ENCODE data around the gene LIME1.

The LIME1 gene, protein sequence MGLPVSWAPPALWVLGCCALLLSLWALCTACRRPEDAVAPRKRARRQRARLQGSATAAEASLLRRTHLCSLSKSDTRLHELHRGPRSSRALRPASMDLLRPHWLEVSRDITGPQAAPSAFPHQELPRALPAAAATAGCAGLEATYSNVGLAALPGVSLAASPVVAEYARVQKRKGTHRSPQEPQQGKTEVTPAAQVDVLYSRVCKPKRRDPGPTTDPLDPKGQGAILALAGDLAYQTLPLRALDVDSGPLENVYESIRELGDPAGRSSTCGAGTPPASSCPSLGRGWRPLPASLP

GRCh38 chr20:63735859-63736718 lies at the start of gene LIME1:
Gene LIME1 (plus strand): TSS chr20:63736664. CDS start chr20:63737550, 886 bp downstream.
- DNase-seq (ENCODE audit: low read depth in 2 of 2), result no peak

DNA sequence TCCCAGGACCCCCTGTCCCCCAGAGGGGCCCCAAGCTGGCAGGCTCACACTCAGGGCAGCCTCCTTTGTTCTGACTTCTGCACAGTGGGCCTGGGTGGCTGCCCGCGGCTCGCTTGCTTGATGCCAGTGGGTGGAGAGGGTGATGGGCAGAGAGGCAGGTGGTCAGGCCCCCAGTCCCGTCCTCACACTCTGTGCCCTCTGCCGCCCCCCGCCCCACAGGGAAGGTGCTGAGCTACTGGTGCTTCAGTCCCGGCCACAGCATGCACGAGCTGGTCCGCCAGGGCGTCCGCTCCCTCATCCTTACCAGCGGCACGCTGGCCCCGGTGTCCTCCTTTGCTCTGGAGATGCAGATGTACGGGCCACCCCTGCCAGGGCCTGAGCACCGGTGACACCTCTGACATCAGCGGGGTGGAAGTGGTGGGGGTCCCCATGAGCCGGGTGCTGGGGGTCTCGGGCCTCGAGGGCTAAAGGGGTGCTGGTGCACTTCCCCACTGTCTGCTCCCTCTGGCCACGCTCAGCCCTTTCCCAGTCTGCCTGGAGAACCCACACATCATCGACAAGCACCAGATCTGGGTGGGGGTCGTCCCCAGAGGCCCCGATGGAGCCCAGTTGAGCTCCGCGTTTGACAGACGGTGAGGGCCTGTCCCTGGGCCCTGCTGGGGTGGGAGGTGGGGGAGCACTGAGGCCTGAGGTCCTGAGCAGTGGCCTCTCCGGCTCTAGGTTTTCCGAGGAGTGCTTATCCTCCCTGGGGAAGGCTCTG lies 48.9 kb upstream of the LIME1 start:
- DNase-seq (ENCODE audit: low read depth in 2 of 2), result no peak

GRCh38 chr20:63688228-63689045 lies 48.0 kb upstream of the LIME1 start:
- DNase-seq (ENCODE audit: low read depth in 2 of 2), result no peak

GRCh38 chr20:63689046-63690002 lies 47.1 kb upstream of the LIME1 start:
- DNase-seq (ENCODE audit: low read depth in 2 of 2), result no peak

DNA sequence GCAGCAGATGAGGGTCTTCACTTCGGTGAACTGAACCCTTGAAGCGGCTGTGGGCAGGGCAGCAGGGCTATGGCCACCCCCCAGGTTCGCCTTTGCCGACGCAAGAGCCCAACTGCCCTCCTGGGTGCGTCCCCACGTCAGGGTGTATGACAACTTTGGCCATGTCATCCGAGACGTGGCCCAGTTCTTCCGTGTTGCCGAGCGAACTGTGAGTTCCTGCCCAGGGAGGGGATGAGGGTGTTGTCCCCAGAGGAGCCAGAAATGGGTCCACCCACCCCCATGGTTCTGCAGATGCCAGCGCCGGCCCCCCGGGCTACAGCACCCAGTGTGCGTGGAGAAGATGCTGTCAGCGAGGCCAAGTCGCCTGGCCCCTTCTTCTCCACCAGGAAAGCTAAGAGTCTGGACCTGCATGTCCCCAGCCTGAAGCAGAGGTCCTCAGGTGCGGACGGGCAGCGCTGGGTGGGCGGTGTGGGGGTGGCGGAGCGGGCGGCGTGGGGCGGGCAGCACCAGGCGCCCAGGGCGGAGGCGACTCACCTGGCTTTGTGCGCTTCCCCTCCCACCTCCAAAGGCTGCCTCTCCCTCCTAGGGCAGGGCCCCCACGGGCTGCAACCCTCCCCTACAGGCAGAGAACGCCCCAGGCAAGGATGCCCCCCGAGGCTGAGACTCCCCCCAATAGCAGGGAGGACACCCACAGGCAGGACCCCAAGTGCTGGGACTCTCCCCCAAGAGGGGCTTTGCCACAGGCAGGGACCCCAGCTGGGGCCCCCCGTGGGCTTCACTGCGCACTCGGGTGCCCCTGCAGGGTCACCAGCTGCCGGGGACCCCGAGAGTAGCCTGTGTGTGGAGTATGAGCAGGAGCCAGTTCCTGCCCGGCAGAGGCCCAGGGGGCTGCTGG lies 46.2 kb upstream of the LIME1 start:
- no peak for DNase-seq (ENCODE audit: low read depth in 2 of 2)

DNA sequence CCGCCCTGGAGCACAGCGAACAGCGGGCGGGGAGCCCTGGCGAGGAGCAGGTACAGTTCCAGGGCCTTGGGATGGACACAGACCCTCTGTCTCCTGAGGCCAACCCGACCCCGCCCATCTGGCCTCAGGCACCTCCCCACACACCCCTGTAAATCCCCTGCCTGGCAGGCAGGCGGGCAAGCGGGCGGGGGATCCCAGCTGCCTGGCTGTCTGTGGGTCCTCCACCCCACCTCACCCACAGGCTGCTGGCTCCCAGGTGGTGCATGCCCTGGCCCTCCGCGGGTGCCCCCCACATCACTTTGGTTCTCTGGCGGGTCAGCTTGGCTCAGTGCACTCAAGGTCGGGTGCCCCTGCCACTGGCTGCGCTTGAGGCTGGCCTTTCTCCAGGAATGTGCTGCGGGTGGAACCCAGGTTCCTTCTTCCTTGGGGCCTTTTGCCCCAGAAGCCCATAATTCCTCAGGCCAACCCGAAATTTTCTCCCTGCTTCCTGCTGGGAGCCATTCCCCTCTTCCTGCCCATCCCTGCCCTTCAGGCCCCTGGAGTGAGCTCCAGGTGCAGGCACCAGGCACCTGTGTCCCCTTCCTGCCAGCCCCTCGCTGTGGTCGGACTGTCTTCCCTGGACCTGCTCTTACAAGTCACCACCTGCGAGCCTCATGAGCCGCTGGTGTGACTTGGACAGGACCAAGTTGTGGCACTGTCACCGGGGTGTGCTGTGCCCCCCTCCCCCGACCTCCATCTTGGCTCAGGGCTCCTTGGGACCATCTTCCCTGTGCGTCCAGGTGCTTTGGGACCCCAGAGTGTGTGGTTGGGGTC lies 45.4 kb upstream of the LIME1 start:
- DNase-seq (ENCODE audit: low read depth in 2 of 2), result no peak

- DNase-seq (ENCODE audit: low read depth in 2 of 2), result no peak
Observed at GRCh38 chr20:63691711-63692435, 44.6 kb upstream of the LIME1 start.

DNA sequence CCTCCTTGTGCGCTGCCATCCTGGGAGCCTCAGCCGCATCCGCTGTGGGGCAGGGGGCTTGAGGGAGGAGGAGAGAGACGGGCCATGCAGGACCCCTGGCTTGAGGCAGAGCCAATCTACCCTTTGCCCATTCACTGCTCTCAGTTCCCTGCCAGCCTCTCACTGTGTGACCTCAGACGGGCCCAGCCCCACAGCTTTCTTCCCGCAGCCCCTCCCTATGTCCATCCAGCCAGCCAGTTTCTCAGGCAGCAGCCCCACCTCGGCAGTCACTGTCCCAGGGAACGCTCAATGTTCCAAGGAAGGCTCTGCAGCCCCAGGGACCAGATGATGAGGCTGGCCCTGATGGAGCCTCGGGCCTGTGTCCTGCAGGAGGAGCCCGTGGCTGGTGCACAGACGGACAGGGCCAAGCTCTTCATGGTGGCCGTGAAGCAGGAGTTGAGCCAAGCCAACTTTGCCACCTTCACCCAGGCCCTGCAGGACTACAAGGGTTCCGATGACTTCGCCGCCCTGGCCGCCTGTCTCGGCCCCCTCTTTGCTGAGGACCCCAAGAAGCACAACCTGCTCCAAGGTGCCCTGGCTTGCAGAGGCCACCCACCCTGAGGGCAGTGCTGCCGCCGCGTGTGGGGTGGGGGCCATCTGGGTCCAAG lies 43.9 kb upstream of the LIME1 start:
- no peak for DNase-seq (ENCODE audit: low read depth in 2 of 2)

GRCh38 chr20:63693083-63693732 lies 43.3 kb upstream of the LIME1 start:
- DNase-seq (ENCODE audit: low read depth in 2 of 2), result no peak

DNA sequence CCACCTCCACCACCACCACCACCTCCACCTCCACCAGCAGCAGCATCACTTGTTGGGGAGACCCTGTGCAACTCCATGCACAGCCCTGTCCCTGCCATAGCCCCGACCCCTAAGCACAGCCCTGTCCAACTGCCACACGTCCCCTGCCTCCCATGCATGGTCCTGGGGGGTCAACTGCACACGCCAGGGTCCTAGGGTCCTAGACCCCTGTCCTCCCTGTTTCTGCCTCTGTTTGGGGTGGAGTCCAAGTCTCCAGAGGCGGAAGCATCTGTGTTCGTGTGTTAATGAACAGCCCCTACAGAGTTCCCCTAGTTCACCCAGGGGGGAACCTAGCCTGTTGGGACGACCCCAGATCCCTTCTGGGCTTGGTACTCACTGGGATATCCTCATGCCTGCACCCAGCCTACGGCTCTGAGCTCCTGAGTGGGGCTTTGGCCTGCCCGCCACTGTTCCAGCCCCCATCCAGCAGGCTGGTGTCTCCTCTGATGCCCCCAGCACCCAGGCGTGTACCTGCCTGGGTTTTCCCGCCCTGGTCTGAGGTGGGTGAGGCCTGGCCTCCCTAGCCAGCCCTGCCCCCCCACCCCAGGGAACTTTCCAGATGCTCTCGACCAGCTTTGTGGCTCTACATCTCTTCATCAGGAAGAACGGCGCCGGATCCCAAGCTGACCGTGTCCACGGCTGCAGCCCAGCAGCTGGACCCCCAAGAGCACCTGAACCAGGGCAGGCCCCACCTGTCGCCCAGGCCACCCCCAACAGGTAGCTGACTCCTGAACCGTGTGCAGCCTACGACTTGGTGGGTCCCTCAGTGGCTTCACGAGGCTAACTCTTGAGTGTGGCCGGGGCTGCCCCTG lies 42.5 kb upstream of the LIME1 start:
- no peak for DNase-seq (ENCODE audit: low read depth in 2 of 2)

GRCh38 chr20:63694584-63695423 lies 41.7 kb upstream of the LIME1 start:
- no peak for DNase-seq (ENCODE audit: low read depth in 2 of 2)

- DNase-seq (ENCODE audit: low read depth in 2 of 2), result no peak
Observed at GRCh38 chr20:63695424-63696305, 40.8 kb upstream of the LIME1 start.

GRCh38 chr20:63696306-63696627 lies 40.2 kb upstream of the LIME1 start:
- DNase-seq (ENCODE audit: low read depth in 2 of 2), result no peak
